Thyroid gland (tissue), 4 donors: ENCODE data around the gene CDV3. TPM values are rescaled to one million over a fixed set of nuclear protein-coding genes. Genes with fewer than 3 reads are reported as not detected.
"Not testable (repeated sequence)": the region's sequence is repeated elsewhere in the genome, so short reads cannot be mapped to it uniquely, and the experiment has no call there.

Experiments used
- DNase-seq, 2 donors: peaks; one replicate each; pipeline ENCODE4 v3.0.0-alpha.2; 2019
- H3K27ac ChIP-seq, 3 donors: fragments of 200-600 bp; sonication (generic); 1 replicate in 2 of 3; 2 replicates in 1 of 3; pipeline ENCODE4 v1.5.1; 2016 to 2019; ENCODE audit warnings: mild to moderate bottlenecking in 1 of 3, moderate library complexity in 1 of 3
- H3K27me3 ChIP-seq: fragments of 200-600 bp; sonication (generic); one replicate; pipeline ENCODE4 v1.5.1; 2019
- H3K36me3 ChIP-seq, 2 donors: fragments of 200-600 bp; sonication (generic); one replicate each; pipeline ENCODE4 v1.5.1; 2016 to 2019
- H3K4me1 ChIP-seq, 2 donors: fragments of 200-600 bp; sonication (generic); one replicate each; pipeline ENCODE4 v1.5.1; 2017 to 2019
- H3K4me3 ChIP-seq, 3 donors: fragments of 200-600 bp; sonication (generic); replicated peaks in 1 of 3; 1 replicate in 2 of 3; 2 replicates in 1 of 3; pipeline ENCODE4 v1.5.1; 2016; ENCODE audit warnings: mild to moderate bottlenecking in 1 of 3
- H3K9me3 ChIP-seq: fragments of 200-600 bp; sonication (generic); one replicate; pipeline ENCODE4 v1.5.1; 2017
- POLR2A ChIP-seq, 2 donors: fragments of 450-650 bp; IDR thresholded peaks; one replicate each; pipeline ENCODE4 v1.6.1; 2017; ENCODE audit warnings: antibody characterized with exemption in 2 of 2, mild to moderate bottlenecking in 2 of 2, moderate library complexity in 1 of 2
- WGBS, 2 donors: methylation state at CpG; one replicate each; pipeline ENCODE4 v1.1.5; 2017; 5-methylcytosine and 5-hydroxymethylcytosine counted together
- intact Hi-C: fragments of 100-400 bp; cut with DNase I; formaldehyde crosslinking; loops from one replicate; pipeline ENCODE4 v1.15.1; 2023
- total RNA-seq, 4 donors: library from RNA; depleted of rRNA; stranded (reverse); fragments of >200 nt; gene quantifications; one replicate each; pipeline ENCODE4 v1.2.3, GENCODE V29; 2016
- TF ChIP-seq, protein P1 (sequence below), 6 experiments: fragments of 200-600 bp in 3 of 6; fragments of 450-650 bp in 3 of 6; sonication (generic) in 3 of 6; IDR thresholded peaks; one replicate each; pipeline ENCODE4 v1.5.1; 2016 to 2019; ENCODE audit warnings: antibody characterized with exemption in 6 of 6, mild to moderate bottlenecking in 2 of 6, inconsistent platforms in 1 of 6, moderate library complexity in 1 of 6

Gene CDV3
- total RNA-seq, 4 donors from 2014 or later: 147 to 177 (median 166) TPM

GRCh38 chr3:133540896-133541674 is 32.4 kb upstream of the CDV3 start:
- Histone ChIP-seq H3K4me3 (no peak overlapping the region), H3K36me3 (no peaks in the 10 kb centered on the region), H3K9me3 (no peaks in the 10 kb centered on the region), H3K4me1 (peaks cover 11% of the 10 kb centered on the region in 2 donors), H3K27me3 (no peaks in the 10 kb centered on the region), H3K27ac (no peak overlapping the region)
- DNase-seq: no peak
- TF ChIP-seq, protein P1, sequence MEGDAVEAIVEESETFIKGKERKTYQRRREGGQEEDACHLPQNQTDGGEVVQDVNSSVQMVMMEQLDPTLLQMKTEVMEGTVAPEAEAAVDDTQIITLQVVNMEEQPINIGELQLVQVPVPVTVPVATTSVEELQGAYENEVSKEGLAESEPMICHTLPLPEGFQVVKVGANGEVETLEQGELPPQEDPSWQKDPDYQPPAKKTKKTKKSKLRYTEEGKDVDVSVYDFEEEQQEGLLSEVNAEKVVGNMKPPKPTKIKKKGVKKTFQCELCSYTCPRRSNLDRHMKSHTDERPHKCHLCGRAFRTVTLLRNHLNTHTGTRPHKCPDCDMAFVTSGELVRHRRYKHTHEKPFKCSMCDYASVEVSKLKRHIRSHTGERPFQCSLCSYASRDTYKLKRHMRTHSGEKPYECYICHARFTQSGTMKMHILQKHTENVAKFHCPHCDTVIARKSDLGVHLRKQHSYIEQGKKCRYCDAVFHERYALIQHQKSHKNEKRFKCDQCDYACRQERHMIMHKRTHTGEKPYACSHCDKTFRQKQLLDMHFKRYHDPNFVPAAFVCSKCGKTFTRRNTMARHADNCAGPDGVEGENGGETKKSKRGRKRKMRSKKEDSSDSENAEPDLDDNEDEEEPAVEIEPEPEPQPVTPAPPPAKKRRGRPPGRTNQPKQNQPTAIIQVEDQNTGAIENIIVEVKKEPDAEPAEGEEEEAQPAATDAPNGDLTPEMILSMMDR (IDR thresholded peaks at IDR 0.05): no peak
- TF ChIP-seq POLR2A (IDR thresholded peaks at IDR 0.05): no peak
- 68 to 78% methylated on average over 2 of the region's 2 CpGs for WGBS, 2 donors
- intact Hi-C loops: no loop called here

DNA sequence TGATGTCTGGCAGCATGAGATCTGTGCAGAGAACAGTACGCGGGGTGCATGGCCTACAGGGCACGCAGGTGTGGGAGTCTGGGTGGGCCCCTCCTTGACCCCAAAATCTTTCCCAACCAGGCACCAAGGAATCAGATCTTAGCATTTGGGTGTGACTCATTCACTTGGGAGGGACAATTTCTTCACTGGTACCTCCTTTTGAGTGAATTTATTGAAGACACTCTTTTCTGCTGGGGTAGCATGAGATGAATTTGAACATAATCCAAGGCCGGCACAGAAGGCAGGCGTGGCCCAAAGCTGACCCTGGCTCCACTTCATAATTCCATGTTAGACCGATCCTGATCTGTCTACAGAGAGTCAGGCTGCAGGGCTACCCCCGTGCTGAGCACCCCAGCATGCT is 30.6 kb upstream of the CDV3 start:
- Histone ChIP-seq H3K27me3 (no peaks in the 10 kb centered on the region), H3K9me3 (no peaks in the 10 kb centered on the region), H3K4me3 (no peak overlapping the region), H3K36me3 (no peaks in the 10 kb centered on the region), H3K4me1 (peaks cover 10 to 15% of the 10 kb centered on the region in 2 donors), H3K27ac (no peak overlapping the region)
- no peak for DNase-seq
- intact Hi-C loops: no loop called here
- 90 to 97% methylated on average over 6 to 7 of the region's 7 CpGs for WGBS, 2 donors
- TF ChIP-seq, protein P1 (IDR thresholded peaks at IDR 0.05): no peak
- no peak for TF ChIP-seq POLR2A (IDR thresholded peaks at IDR 0.05)

GRCh38 chr3:133544983-133545382 is 28.5 kb upstream of the CDV3 start:
- H3K4me1 ChIP-seq: peaks cover 19 to 22% of the 10 kb centered on the region in 2 donors
- H3K36me3 ChIP-seq, H3K27ac ChIP-seq, H3K4me3 ChIP-seq, intact Hi-C loops, H3K27me3 ChIP-seq, DNase-seq, H3K9me3 ChIP-seq: not testable (repeated sequence)
- 87 to 92% methylated on average over 2 of the region's 2 CpGs for WGBS, 2 donors

DNA sequence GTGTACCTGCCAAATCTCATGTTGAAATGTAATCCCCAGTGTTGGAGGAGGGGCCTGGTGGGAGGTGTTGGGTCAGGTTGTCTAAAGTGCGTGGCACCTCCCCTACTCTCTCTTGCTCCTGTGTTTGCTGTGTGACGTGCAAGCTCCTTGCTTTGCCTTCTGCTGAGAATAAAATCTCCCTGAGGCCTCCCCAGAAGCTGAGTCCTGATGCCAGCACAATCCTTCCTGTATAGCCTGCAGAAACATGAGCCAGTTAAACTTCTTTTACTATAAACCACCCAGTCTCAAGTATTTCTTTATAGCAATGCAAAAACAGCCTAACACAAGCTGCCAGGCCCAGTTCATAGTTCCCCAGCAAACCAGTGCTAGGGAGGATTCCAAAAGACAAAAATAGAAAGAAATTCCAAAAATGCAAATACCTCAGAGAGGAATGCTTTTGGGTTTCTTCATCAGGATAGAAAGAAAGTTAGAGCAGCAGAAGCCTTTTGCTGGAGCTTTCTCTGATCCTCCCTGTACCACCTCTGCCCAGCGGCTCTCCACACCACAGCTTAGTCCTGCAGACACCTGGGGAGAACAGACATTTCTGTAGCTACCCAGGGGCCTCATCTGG is 25.9 kb upstream of the CDV3 start:
- 59 to 66% methylated on average over 3 of the region's 3 CpGs for WGBS, 2 donors
- intact Hi-C loops: no loop called here
- Histone ChIP-seq H3K4me1 (peaks cover 19 to 22% of the 10 kb centered on the region in 2 donors), H3K27ac (peak overlapping the region; percentile 81 to 85 (median 83)), H3K36me3 (no peaks in the 10 kb centered on the region), H3K4me3 (no peak overlapping the region), H3K9me3 (no peaks in the 10 kb centered on the region), H3K27me3 (no peaks in the 10 kb centered on the region)
- TF ChIP-seq, protein P1 (IDR thresholded peaks at IDR 0.05): no peak
- TF ChIP-seq POLR2A (IDR thresholded peaks at IDR 0.05): no peak
- peak; percentile 61 to 68 for DNase-seq

DNA sequence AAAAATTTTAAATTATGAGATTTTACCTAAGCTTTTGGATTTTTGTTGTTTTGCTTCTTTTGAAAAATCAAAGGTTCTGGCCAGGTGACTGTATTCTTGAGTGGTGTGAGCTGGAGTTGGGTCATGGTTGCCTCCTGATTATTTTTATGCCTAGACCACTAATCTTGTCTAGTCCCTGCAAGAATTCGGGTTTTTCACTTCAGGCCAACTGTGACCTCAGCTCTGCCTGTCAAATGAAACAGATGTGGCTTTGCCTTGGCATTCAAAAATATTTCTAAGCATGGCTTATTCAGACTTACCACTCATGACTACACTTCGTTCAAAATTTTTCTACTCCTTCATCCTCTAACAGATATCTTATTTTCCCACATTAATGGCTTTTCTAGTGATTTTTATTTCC is 25.4 kb upstream of the CDV3 start:
- Histone ChIP-seq H3K9me3 (no peaks in the 10 kb centered on the region), H3K36me3 (no peaks in the 10 kb centered on the region), H3K4me3 (no peak overlapping the region), H3K4me1 (peaks cover 19 to 22% of the 10 kb centered on the region in 2 donors), H3K27ac (peak overlapping the region; percentile 81 to 85 (median 83)), H3K27me3 (no peaks in the 10 kb centered on the region)
- TF ChIP-seq, protein P1 (IDR thresholded peaks at IDR 0.05): no peak
- TF ChIP-seq POLR2A (IDR thresholded peaks at IDR 0.05): no peak
- peak in 1 of 2 donors; percentile 22 for DNase-seq
- intact Hi-C loops: no loop called here
- 34 to 59% methylated on average over 2 of the region's 2 CpGs for WGBS, 2 donors
